ENCODE measurements around the gene IWS1. TPM values are rescaled to one million over a fixed set of nuclear protein-coding genes. Genes with fewer than 3 reads are reported as not detected.

Gene IWS1
- total and polyA plus RNA-seq, 9 of the 15 experiments (the other 6 are each of a cell fraction or from before 2014, with no cell fraction given) = 20.8 to 67.2 (median 46.6) TPM

DNA sequence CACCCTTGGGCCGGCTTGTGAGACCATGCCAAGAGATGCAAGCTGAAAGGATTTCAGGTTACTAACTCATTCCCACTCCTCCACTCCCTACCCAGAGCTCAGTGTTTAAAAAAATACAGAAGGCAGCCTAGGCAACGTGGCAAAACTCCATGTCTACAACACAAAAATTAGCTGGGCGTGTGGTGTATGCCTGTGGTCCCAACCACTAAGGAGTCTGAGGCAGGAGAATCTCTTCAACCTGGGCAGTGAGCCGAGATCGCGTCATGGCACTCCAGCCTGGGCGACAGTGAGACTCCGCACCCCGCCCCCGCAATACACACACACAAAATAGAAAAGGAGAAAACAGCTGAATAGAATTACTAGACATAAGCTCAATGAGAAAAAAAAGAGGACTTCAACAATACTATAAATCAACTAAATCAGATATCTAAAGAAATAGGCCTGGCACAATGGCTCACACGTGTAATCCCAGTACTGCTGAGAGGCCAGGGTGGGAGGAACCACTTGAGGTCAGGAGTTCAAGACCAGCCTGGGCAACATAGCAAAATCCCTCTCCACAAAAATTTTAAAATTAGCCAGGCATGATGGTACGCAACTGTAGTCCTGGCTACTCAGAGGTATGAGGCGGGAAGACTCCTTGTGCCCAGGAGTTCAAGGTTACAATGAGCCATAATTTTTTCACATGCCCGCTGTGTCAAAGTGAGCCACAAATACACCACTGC is 10.1 kb downstream of the IWS1 start:
- POLR2A ChIA-PET = interaction anchor here (0.6 to 5.7 kb wide), 3 partner anchors 10 to 51 kb away, joined by 3 to 30 read pairs (median 4); partner anchors contain the start of gene IWS1

More for the DNA sequence above, 10.1 kb downstream of the IWS1 start:
- no peak for DNase-seq (ENCODE audit: extremely low read depth in 1 of 4, low spot score in 3 of 4)
- Histone ChIP-seq H2AFZ (ENCODE audit: low read depth, low read length) (no peak overlapping the region), H3K27me3 (ENCODE audit: control insufficient read depth in 2 of 2, insufficient read depth in 2 of 2, low read length in 2 of 2) (no peaks in the 10 kb centered on the region), H3K9me1 (ENCODE audit: control insufficient read depth, insufficient read depth, low read length) (no peaks in the 10 kb centered on the region), H3K79me2 (ENCODE audit: control insufficient read depth, insufficient read depth, low read length) (peaks cover 94% of the 10 kb centered on the region), H4K20me1 (replicated peaks; ENCODE audit: control insufficient read depth, insufficient read depth, low read length) (peaks cover 4% of the 10 kb centered on the region; the same call in 1 of the 2 replicates), H3K9ac (ENCODE audit: insufficient read depth in 1 of 2, low read depth in 2 of 2, low read length in 2 of 2) (peak overlapping the region in 1 of 2 experiments; percentile 70; a peak in 1 of 4 replicates), H3K9me3 (replicated peaks; ENCODE audit: control insufficient read depth, insufficient read depth, low read depth, low read length) (no peaks in the 10 kb centered on the region), H3K36me3 (ENCODE audit: control insufficient read depth, insufficient read depth, low read length) (peaks cover 83% of the 10 kb centered on the region; the same call in 2 of the 3 replicates), H3K4me3 (no peak overlapping the region), H3K4me2 (ENCODE audit: insufficient read depth, low read length) (no peak overlapping the region), H3K4me1 (replicated peaks in 1 of 2; ENCODE audit: control insufficient read depth in 2 of 2, insufficient read depth in 2 of 2, low read length in 2 of 2) (peaks cover 6% of the 10 kb centered on the region in 2 experiments; a peak in 2 of 5 replicates), H3K27ac (ENCODE audit: extremely low read depth, low read depth, low read length) (no peak overlapping the region)
- CTCF ChIA-PET (ENCODE audit: low intra/inter-chr PET ratio) = no interaction called here
- TF ChIP-seq, protein P1, sequence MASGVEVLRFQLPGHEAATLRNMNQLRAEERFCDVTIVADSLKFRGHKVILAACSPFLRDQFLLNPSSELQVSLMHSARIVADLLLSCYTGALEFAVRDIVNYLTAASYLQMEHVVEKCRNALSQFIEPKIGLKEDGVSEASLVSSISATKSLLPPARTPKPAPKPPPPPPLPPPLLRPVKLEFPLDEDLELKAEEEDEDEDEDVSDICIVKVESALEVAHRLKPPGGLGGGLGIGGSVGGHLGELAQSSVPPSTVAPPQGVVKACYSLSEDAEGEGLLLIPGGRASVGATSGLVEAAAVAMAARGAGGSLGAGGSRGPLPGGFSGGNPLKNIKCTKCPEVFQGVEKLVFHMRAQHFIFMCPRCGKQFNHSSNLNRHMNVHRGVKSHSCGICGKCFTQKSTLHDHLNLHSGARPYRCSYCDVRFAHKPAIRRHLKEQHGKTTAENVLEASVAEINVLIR (CRISPR knock-in tag; IDR thresholded peaks at IDR 0.05) = no peak
- TF ChIP-seq EGR1 (conservative IDR thresholded peaks at IDR 0.05) (no peak), NCOA6 (IDR thresholded peaks at IDR 0.05) (no peak), ZBTB7A (IDR thresholded peaks at IDR 0.05; ENCODE audit: borderline replicate concordance, control insufficient read depth, low read depth, low read length) (no peak), TCFL5 (CRISPR knock-in tag; conservative IDR thresholded peaks at IDR 0.05) (no peak), CBX3 (IDR thresholded peaks at IDR 0.05; ENCODE audit: borderline replicate concordance in 1 of 2, low read length in 2 of 2) (no peak), SMARCC2 (IDR thresholded peaks at IDR 0.05; ENCODE audit: low read depth) (no peak)
- TF ChIP-seq, protein P2, sequence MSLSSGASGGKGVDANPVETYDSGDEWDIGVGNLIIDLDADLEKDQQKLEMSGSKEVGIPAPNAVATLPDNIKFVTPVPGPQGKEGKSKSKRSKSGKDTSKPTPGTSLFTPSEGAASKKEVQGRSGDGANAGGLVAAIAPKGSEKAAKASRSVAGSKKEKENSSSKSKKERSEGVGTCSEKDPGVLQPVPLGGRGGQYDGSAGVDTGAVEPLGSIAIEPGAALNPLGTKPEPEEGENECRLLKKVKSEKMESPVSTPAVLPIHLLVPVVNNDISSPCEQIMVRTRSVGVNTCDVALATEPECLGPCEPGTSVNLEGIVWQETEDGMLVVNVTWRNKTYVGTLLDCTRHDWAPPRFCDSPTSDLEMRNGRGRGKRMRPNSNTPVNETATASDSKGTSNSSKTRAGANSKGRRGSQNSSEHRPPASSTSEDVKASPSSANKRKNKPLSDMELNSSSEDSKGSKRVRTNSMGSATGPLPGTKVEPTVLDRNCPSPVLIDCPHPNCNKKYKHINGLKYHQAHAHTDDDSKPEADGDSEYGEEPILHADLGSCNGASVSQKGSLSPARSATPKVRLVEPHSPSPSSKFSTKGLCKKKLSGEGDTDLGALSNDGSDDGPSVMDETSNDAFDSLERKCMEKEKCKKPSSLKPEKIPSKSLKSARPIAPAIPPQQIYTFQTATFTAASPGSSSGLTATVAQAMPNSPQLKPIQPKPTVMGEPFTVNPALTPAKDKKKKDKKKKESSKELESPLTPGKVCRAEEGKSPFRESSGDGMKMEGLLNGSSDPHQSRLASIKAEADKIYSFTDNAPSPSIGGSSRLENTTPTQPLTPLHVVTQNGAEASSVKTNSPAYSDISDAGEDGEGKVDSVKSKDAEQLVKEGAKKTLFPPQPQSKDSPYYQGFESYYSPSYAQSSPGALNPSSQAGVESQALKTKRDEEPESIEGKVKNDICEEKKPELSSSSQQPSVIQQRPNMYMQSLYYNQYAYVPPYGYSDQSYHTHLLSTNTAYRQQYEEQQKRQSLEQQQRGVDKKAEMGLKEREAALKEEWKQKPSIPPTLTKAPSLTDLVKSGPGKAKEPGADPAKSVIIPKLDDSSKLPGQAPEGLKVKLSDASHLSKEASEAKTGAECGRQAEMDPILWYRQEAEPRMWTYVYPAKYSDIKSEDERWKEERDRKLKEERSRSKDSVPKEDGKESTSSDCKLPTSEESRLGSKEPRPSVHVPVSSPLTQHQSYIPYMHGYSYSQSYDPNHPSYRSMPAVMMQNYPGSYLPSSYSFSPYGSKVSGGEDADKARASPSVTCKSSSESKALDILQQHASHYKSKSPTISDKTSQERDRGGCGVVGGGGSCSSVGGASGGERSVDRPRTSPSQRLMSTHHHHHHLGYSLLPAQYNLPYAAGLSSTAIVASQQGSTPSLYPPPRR (CRISPR knock-in tag; IDR thresholded peaks at IDR 0.05; ENCODE audit: borderline replicate concordance) = no peak
- TF ChIP-seq, protein P3, sequence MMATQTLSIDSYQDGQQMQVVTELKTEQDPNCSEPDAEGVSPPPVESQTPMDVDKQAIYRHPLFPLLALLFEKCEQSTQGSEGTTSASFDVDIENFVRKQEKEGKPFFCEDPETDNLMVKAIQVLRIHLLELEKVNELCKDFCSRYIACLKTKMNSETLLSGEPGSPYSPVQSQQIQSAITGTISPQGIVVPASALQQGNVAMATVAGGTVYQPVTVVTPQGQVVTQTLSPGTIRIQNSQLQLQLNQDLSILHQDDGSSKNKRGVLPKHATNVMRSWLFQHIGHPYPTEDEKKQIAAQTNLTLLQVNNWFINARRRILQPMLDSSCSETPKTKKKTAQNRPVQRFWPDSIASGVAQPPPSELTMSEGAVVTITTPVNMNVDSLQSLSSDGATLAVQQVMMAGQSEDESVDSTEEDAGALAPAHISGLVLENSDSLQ (IDR thresholded peaks at IDR 0.05) = no peak
- ATAC-seq = no peak
- in situ Hi-C loops (cut with MboI) = no loop called here
- no peak for FAIRE-seq
- intact Hi-C loops (cut with micrococcal nuclease) = no loop called here
- 89% methylated on average over 14 of the region's 14 CpGs for WGBS (ENCODE audit: insufficient coverage, low coverage, missing lambda C conversion rate)
- no TSS peak for BruUV-seq (replicated peaks)
